Urothelium cell line (cell line): ENCODE data around the gene QPRT.
"Not testable (repeated sequence)": the region's sequence is repeated elsewhere in the genome, so short reads cannot be mapped to it uniquely, and the experiment has no call there.

Experiments used
- DNase-seq: peaks from one replicate; pipeline ENCODE4 v3.0.0; 2011; ENCODE audit warnings: low spot score, mixed read lengths
- FAIRE-seq: peaks from 2 replicates; lab custom pipeline; 2011; peaks lifted over from hg19 to GRCh38; lab: Jason Lieb, UNC

QPRT gene

GRCh38 chr16:29712809-29713208 is 33.8 kb downstream of the QPRT start:
- FAIRE-seq (no peak), DNase-seq (no peak)

GRCh38 chr16:29714396-29714795 is 35.4 kb downstream of the QPRT start:
- DNase-seq (no peak), FAIRE-seq (no peak)

GRCh38 chr16:29714972-29715371 is 36.0 kb downstream of the QPRT start:
- no peak for FAIRE-seq
- DNase-seq: no peak

- no peak for DNase-seq
These were observed 38.1 kb downstream of the QPRT start for GRCh38 chr16:29717113-29717512.

GRCh38 chr16:29719063-29719462 is 40.1 kb downstream of the QPRT start:
- no peak for FAIRE-seq
- DNase-seq: no peak

More at GRCh38 chr16:29717113-29717512, 38.1 kb downstream of the QPRT start:
- no peak for FAIRE-seq

GRCh38 chr16:29720703-29721102 is 41.7 kb downstream of the QPRT start:
- no peak for DNase-seq
- no peak for FAIRE-seq

- not testable (repeated sequence) for FAIRE-seq
- peak; percentile 36 for DNase-seq
These were observed 42.3 kb downstream of the QPRT start for GRCh38 chr16:29721167-29721879.

- FAIRE-seq (no peak), DNase-seq (no peak)
These were observed 47.9 kb downstream of the QPRT start for GRCh38 chr16:29726845-29727377.

- FAIRE-seq (no peak), DNase-seq (no peak)
These were observed 48.5 kb downstream of the QPRT start for GRCh38 chr16:29727452-29727851.

GRCh38 chr16:29729116-29729521 is 50.1 kb downstream of the QPRT start:
- FAIRE-seq: no peak
- peak; percentile 51 for DNase-seq

GRCh38 chr16:29730649-29731048 is 51.7 kb downstream of the QPRT start:
- FAIRE-seq (no peak), DNase-seq (no peak)

- not testable (repeated sequence) for DNase-seq, FAIRE-seq
These were observed 53.0 kb downstream of the QPRT start for GRCh38 chr16:29731768-29732601.

GRCh38 chr16:29734786-29735185 is 55.8 kb downstream of the QPRT start:
- DNase-seq (no peak), FAIRE-seq (no peak)

GRCh38 chr16:29736112-29736511 is 57.1 kb downstream of the QPRT start:
- DNase-seq: no peak

GRCh38 chr16:29736764-29737163 is 57.8 kb downstream of the QPRT start:
- DNase-seq (no peak), FAIRE-seq (no peak)

More at GRCh38 chr16:29736112-29736511, 57.1 kb downstream of the QPRT start:
- FAIRE-seq: no peak

- FAIRE-seq (no peak), DNase-seq (no peak)
These were observed 58.7 kb downstream of the QPRT start for GRCh38 chr16:29737713-29738112.

- no peak for FAIRE-seq
- DNase-seq: no peak
These were observed 59.5 kb downstream of the QPRT start for GRCh38 chr16:29738514-29738913.

- DNase-seq, FAIRE-seq: not testable (repeated sequence)
These were observed 61.1 kb downstream of the QPRT start for GRCh38 chr16:29739927-29740629.

GRCh38 chr16:29740630-29741015 is 61.6 kb downstream of the QPRT start:
- DNase-seq, FAIRE-seq: not testable (repeated sequence)

- FAIRE-seq: no peak
- DNase-seq: no peak
These were observed 63.8 kb downstream of the QPRT start for GRCh38 chr16:29742683-29743275.

- FAIRE-seq (no peak), DNase-seq (no peak)
These were observed 64.5 kb downstream of the QPRT start for GRCh38 chr16:29743475-29743826.
